Lower leg skin (tissue), 3 donors: ENCODE data around the gene CSF1R.

ENCODE experiments used
- CTCF ChIP-seq, 3 donors: fragments of 450-650 bp; IDR thresholded peaks; one replicate each; pipeline ENCODE4 v1.5.1; 2016; ENCODE audit warnings: antibody characterized with exemption in 3 of 3, mild to moderate bottlenecking in 3 of 3, moderate library complexity in 2 of 3
- POLR2A ChIP-seq, 2 donors: fragments of 450-650 bp; IDR thresholded peaks; one replicate each; pipeline ENCODE4 v1.6.1; 2016 to 2017; ENCODE audit warnings: antibody characterized with exemption in 2 of 2, mild to moderate bottlenecking in 1 of 2, moderate library complexity in 1 of 2

GRCh38 chr5:150009671-150010387 lies 76.5 kb downstream of the CSF1R start:
- TF ChIP-seq CTCF (IDR thresholded peaks at IDR 0.05) (no peak), POLR2A (IDR thresholded peaks at IDR 0.05) (no peak)
